Neural progenitor cell (in vitro differentiated cells): ENCODE results near the gene NOMO2.
"Not testable (repeated sequence)": the region's sequence is repeated elsewhere in the genome, so short reads cannot be mapped to it uniquely, and the experiment has no call there.

Experiments
- EZH2phosphoT487 ChIP-seq: fragments of 200-600 bp; sonication (generic); IDR thresholded peaks from 2 replicates; pipeline ENCODE4 v1.6.1; 2017; ENCODE audit warnings: antibody characterized with exemption
- TF ChIP-seq, protein P1 (sequence below): fragments of 200-600 bp; sonication (generic); IDR thresholded peaks from 2 replicates; pipeline ENCODE4 v1.5.1; 2017; ENCODE audit warnings: antibody characterized with exemption, mild to moderate bottlenecking

DNA sequence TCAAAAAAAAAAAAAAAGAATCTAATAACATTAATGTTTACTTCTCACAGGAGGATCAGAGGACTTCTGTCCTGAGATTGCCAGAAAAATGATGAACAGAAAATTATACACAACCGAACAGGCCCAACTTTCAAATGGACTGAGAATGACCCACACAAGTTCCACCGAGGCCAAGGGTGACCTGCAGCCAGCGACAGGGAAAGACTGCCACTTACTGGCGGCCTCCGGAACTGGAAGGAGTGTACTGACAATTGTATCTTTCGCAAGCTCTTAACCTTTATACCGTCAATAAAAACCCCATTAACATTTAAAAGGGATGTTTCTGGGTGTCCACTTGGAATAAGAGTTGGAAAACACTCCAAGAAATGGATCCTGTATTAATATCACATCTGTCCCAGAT lies 146.1 kb downstream of the NOMO2 start:
- TF ChIP-seq, protein P1, sequence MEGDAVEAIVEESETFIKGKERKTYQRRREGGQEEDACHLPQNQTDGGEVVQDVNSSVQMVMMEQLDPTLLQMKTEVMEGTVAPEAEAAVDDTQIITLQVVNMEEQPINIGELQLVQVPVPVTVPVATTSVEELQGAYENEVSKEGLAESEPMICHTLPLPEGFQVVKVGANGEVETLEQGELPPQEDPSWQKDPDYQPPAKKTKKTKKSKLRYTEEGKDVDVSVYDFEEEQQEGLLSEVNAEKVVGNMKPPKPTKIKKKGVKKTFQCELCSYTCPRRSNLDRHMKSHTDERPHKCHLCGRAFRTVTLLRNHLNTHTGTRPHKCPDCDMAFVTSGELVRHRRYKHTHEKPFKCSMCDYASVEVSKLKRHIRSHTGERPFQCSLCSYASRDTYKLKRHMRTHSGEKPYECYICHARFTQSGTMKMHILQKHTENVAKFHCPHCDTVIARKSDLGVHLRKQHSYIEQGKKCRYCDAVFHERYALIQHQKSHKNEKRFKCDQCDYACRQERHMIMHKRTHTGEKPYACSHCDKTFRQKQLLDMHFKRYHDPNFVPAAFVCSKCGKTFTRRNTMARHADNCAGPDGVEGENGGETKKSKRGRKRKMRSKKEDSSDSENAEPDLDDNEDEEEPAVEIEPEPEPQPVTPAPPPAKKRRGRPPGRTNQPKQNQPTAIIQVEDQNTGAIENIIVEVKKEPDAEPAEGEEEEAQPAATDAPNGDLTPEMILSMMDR, result not testable (repeated sequence)
- not testable (repeated sequence) for TF ChIP-seq EZH2phosphoT487
